ENCODE results near the gene KLRF1. TPM values are rescaled to one million over a fixed set of nuclear protein-coding genes. Genes with fewer than 3 reads are reported as not detected.
"Not testable (repeated sequence)": the region's sequence is repeated elsewhere in the genome, so short reads cannot be mapped to it uniquely, and the experiment has no call there.

Gene KLRF1
- total and polyA plus RNA-seq, 12 donors = 0.17 to 0.61 (median 0.42) TPM; not detected in 7

- peaks cover 0 to 4% of the 10 kb centered on the region in 2 donors for H3K4me1 ChIP-seq (replicated peaks in 1 of 2)
- peak overlapping the region; percentile 13 to 88 (median 22) for H3K27ac ChIP-seq
- no peak for DNase-seq
- no peaks in the 10 kb centered on the region for H3K27me3 ChIP-seq
- WGBS, 4 donors = 61 to 69% (median 65%) methylated on average over 2 of the region's 2 CpGs
- no peaks in the 10 kb centered on the region for H3K36me3 ChIP-seq (replicated peaks in 1 of 2)
- H3K4me3 ChIP-seq = peak overlapping the region in 2 of 4 donors; percentile 14 to 58
- no peaks in the 10 kb centered on the region for H3K9me3 ChIP-seq (replicated peaks in 1 of 3)
- intact Hi-C loops (cut with DNase I) = no loop called here
- no peak for TF ChIP-seq POLR2A (IDR thresholded peaks at IDR 0.05)
- TF ChIP-seq CTCF (IDR thresholded peaks at IDR 0.05) = no peak
Measured at GRCh38 chr12:9870286-9870866, 43.1 kb downstream of the KLRF1 start.

- Histone ChIP-seq H3K4me1 (replicated peaks in 1 of 2) (peaks cover 0 to 4% of the 10 kb centered on the region in 2 donors), H3K4me3 (no peak overlapping the region), H3K27me3 (no peaks in the 10 kb centered on the region), H3K27ac (no peak overlapping the region), H3K9me3 (replicated peaks in 1 of 3) (no peaks in the 10 kb centered on the region), H3K36me3 (replicated peaks in 1 of 2) (no peaks in the 10 kb centered on the region)
- intact Hi-C loops (cut with DNase I) = no loop called here
- 81 to 93% (median 85%) methylated on average over 3 of the region's 3 CpGs for WGBS, 4 donors
- DNase-seq = no peak
- TF ChIP-seq CTCF (IDR thresholded peaks at IDR 0.05) (no peak), POLR2A (IDR thresholded peaks at IDR 0.05) (no peak)
Measured at GRCh38 chr12:9872162-9872561, 44.9 kb downstream of the KLRF1 start.

- 80 to 91% (median 85%) methylated on average over 11 of the region's 11 CpGs for WGBS, 4 donors
- Histone ChIP-seq H3K27ac (no peak overlapping the region), H3K4me3 (no peak overlapping the region), H3K4me1 (replicated peaks in 1 of 2) (peaks cover 0 to 4% of the 10 kb centered on the region in 2 donors), H3K9me3 (replicated peaks in 1 of 3) (no peaks in the 10 kb centered on the region), H3K36me3 (replicated peaks in 1 of 2) (no peaks in the 10 kb centered on the region), H3K27me3 (no peaks in the 10 kb centered on the region)
- intact Hi-C loops (cut with DNase I) = no loop called here
- TF ChIP-seq CTCF (IDR thresholded peaks at IDR 0.05) = no peak
- TF ChIP-seq POLR2A (IDR thresholded peaks at IDR 0.05) = no peak
- DNase-seq = no peak
Measured at GRCh38 chr12:9872742-9873141, 45.5 kb downstream of the KLRF1 start.

GRCh38 chr12:9876120-9876519 is 48.8 kb downstream of the KLRF1 start:
- H3K4me3 ChIP-seq; H3K9me3 ChIP-seq (replicated peaks in 1 of 3); H3K36me3 ChIP-seq (replicated peaks in 1 of 2); DNase-seq; H3K27me3 ChIP-seq; intact Hi-C loops (cut with DNase I); H3K4me1 ChIP-seq (replicated peaks in 1 of 2); H3K27ac ChIP-seq: not testable (repeated sequence)
- WGBS, 4 donors = 93 to 100% (median 95%) methylated on average over 4 to 26 of the region's 26 CpGs; no CpG with 5 or more reads in 1 of the 4 donors

GRCh38 chr12:9880532-9881078 is 53.3 kb downstream of the KLRF1 start:
- 69 to 76% (median 73%) methylated on average over 4 of the region's 4 CpGs for WGBS, 4 donors
- no peak for TF ChIP-seq POLR2A (IDR thresholded peaks at IDR 0.05)
- TF ChIP-seq CTCF (IDR thresholded peaks at IDR 0.05) = no peak

More at GRCh38 chr12:9880532-9881078, 53.3 kb downstream of the KLRF1 start:
- no peak for DNase-seq
- H3K9me3 ChIP-seq (replicated peaks in 1 of 3) = no peaks in the 10 kb centered on the region
- H3K4me3 ChIP-seq = no peak overlapping the region
- H3K4me1 ChIP-seq (replicated peaks in 1 of 2) = no peaks in the 10 kb centered on the region
- H3K36me3 ChIP-seq (replicated peaks in 1 of 2) = no peaks in the 10 kb centered on the region
- intact Hi-C loops (cut with DNase I) = no loop called here
- H3K27me3 ChIP-seq = no peaks in the 10 kb centered on the region
- H3K27ac ChIP-seq = no peak overlapping the region
